H9 (cell line): ENCODE results near the gene LTK. TPM values are rescaled to one million over a fixed set of nuclear protein-coding genes. Genes with fewer than 3 reads are reported as not detected.

Experiments used
- DNase-seq: peaks from one replicate; pipeline ENCODE4 v3.0.0-alpha.2; 2017
- H2AFZ ChIP-seq: one replicate; pipeline ENCODE4 v1.6.1; 2013; ENCODE audit warnings: mild to moderate bottlenecking, low read length, control low read depth, moderate library complexity
- H2AK5ac ChIP-seq: 2 replicates; pipeline ENCODE4 v1.6.1; 2013; ENCODE audit warnings: low read length, control low read depth, mixed read lengths; ENCODE audit not compliant: insufficient read length
- H2BK120ac ChIP-seq: one replicate; pipeline ENCODE4 v1.6.1; 2013; ENCODE audit warnings: low read depth, mild to moderate bottlenecking, low read length, control low read depth, inconsistent platforms; ENCODE audit not compliant: poor library complexity, severe bottlenecking
- H2BK12ac ChIP-seq: 2 replicates; pipeline ENCODE4 v1.6.1; 2013; ENCODE audit warnings: low read length, control low read depth, mixed read lengths, low read depth; ENCODE audit not compliant: insufficient read length
- H2BK15ac ChIP-seq: 2 replicates; pipeline ENCODE4 v1.6.1; 2013; ENCODE audit warnings: low read depth, low read length, control low read depth
- H2BK20ac ChIP-seq: one replicate; pipeline ENCODE4 v1.6.1; 2013; ENCODE audit warnings: low read depth, mild to moderate bottlenecking, low read length, control low read depth, inconsistent platforms; ENCODE audit not compliant: poor library complexity, severe bottlenecking
- H2BK5ac ChIP-seq: 2 replicates; pipeline ENCODE4 v1.6.1; 2013; ENCODE audit warnings: low read length, control low read depth, mixed read lengths; ENCODE audit not compliant: insufficient read length
- H3K14ac ChIP-seq: 2 replicates; pipeline ENCODE4 v1.6.1; 2013; ENCODE audit warnings: low read length, control low read depth; ENCODE audit not compliant: insufficient read depth
- H3K18ac ChIP-seq: 2 replicates; pipeline ENCODE4 v1.6.1; 2013; ENCODE audit warnings: low read depth, mild to moderate bottlenecking, mixed read lengths, low read length, control low read depth; ENCODE audit not compliant: insufficient read length
- H3K23ac ChIP-seq: 2 replicates; pipeline ENCODE4 v1.6.1; 2013; ENCODE audit warnings: low read length, control low read depth, mixed read lengths, low read depth; ENCODE audit not compliant: insufficient read length
- H3K23me2 ChIP-seq: 2 replicates; pipeline ENCODE4 v1.6.1; 2013; ENCODE audit warnings: low read depth, mild to moderate bottlenecking, mixed read lengths, low read length, control low read depth; ENCODE audit not compliant: insufficient read length, poor library complexity, severe bottlenecking
- H3K27ac ChIP-seq: 2 replicates; pipeline ENCODE4 v1.5.1; 2013; ENCODE audit warnings: low read length, control low read depth, mixed read lengths, low read depth; ENCODE audit not compliant: insufficient read length
- H3K27me3 ChIP-seq: 2 replicates; pipeline ENCODE4 v1.6.1; 2013; ENCODE audit warnings: low read length, control low read depth, inconsistent platforms; ENCODE audit not compliant: insufficient read depth
- H3K4ac ChIP-seq: 2 replicates; pipeline ENCODE4 v1.6.1; 2013; ENCODE audit warnings: low read depth, mild to moderate bottlenecking, control low read depth, inconsistent platforms, low read length, moderate library complexity
- H3K4me1 ChIP-seq: 2 replicates; pipeline ENCODE4 v1.6.1; 2013; ENCODE audit warnings: low read length, control low read depth, inconsistent platforms; ENCODE audit not compliant: insufficient read depth
- H3K4me2 ChIP-seq: 2 replicates; pipeline ENCODE4 v1.6.1; 2013; ENCODE audit warnings: low read length, control low read depth, mixed read lengths; ENCODE audit not compliant: insufficient read length, insufficient read depth
- H3K56ac ChIP-seq: 2 replicates; pipeline ENCODE4 v1.6.1; 2013; ENCODE audit warnings: low read depth, mild to moderate bottlenecking, mixed read lengths, low read length, control low read depth; ENCODE audit not compliant: insufficient read length
- H3K79me1 ChIP-seq: 2 replicates; pipeline ENCODE4 v1.6.1; 2013; ENCODE audit warnings: low read depth, mild to moderate bottlenecking, moderate library complexity, low read length, control low read depth, inconsistent platforms; ENCODE audit not compliant: insufficient read depth, poor library complexity, severe bottlenecking
- H3K79me2 ChIP-seq: 2 replicates; pipeline ENCODE4 v1.6.1; 2013; ENCODE audit warnings: low read length, control low read depth, inconsistent platforms; ENCODE audit not compliant: insufficient read depth
- H3K9ac ChIP-seq: 2 replicates; pipeline ENCODE4 v1.6.1; 2013; ENCODE audit warnings: low read length, control low read depth, mixed read lengths; ENCODE audit not compliant: insufficient read length; ENCODE audit errors: extremely low read depth
- H3K9me3 ChIP-seq: one replicate; pipeline ENCODE4 v1.6.1; 2013; ENCODE audit warnings: low read depth, low read length, inconsistent platforms; ENCODE audit not compliant: control insufficient read depth
- H3T11ph ChIP-seq: one replicate; pipeline ENCODE4 v1.6.1; 2013; ENCODE audit warnings: mild to moderate bottlenecking, low read length, control low read depth, inconsistent platforms
- H4K20me1 ChIP-seq: one replicate; pipeline ENCODE4 v1.6.1; 2013; ENCODE audit not compliant: control insufficient read depth, insufficient read length, insufficient read depth
- H4K5ac ChIP-seq: 2 replicates; pipeline ENCODE4 v1.6.1; 2013; ENCODE audit warnings: low read depth, mild to moderate bottlenecking, mixed read lengths, low read length, control low read depth; ENCODE audit not compliant: insufficient read length
- H4K8ac ChIP-seq: replicated peaks from 2 replicates; pipeline ENCODE4 v1.6.1; 2013; ENCODE audit warnings: low read length, control low read depth, mixed read lengths, low read depth; ENCODE audit not compliant: insufficient read length
- H4K91ac ChIP-seq: 2 replicates; pipeline ENCODE4 v1.6.1; 2013; ENCODE audit warnings: low read depth, mild to moderate bottlenecking, moderate library complexity, mixed read lengths, low read length, control low read depth; ENCODE audit not compliant: insufficient read length
- H3K27ac Mint-ChIP-seq, 3 experiments: 2 replicates in 2 of 3; 3 replicates in 1 of 3; pipeline ENCODE4 v1.8.0; 2020 to 2021; ENCODE audit warnings: mixed read lengths in 3 of 3, mild to moderate bottlenecking in 1 of 3, moderate library complexity in 1 of 3
- H3K27me3 Mint-ChIP-seq: 2 replicates; pipeline ENCODE4 v1.8.0; 2021; ENCODE audit warnings: low read depth, mild to moderate bottlenecking, moderate library complexity, mixed read lengths
- H3K36me3 Mint-ChIP-seq, 3 experiments: 2 replicates in 2 of 3; 3 replicates in 1 of 3; pipeline ENCODE4 v1.8.0; 2020 to 2021; ENCODE audit warnings: low read depth in 3 of 3, mixed read lengths in 3 of 3; ENCODE audit not compliant: insufficient read depth in 1 of 3
- H3K4me1 Mint-ChIP-seq, 2 experiments: 2 replicates each; pipeline ENCODE4 v1.8.0; 2020; ENCODE audit warnings: mixed read lengths in 2 of 2
- H3K4me3 Mint-ChIP-seq, 2 experiments: 2 replicates in 1 of 2; 3 replicates in 1 of 2; pipeline ENCODE4 v1.8.0; 2020 to 2021; ENCODE audit warnings: mild to moderate bottlenecking in 2 of 2, mixed read lengths in 2 of 2, moderate library complexity in 1 of 2
- H3K9me3 Mint-ChIP-seq, 2 experiments: 2 replicates in 1 of 2; 3 replicates in 1 of 2; pipeline ENCODE4 v1.8.0; 2020; ENCODE audit warnings: mild to moderate bottlenecking in 2 of 2, mixed read lengths in 2 of 2, moderate library complexity in 1 of 2
- CTCF ChIP-seq: fragments of 200-600 bp; sonication (generic); conservative IDR thresholded peaks from 3 replicates; pipeline ENCODE4 v1.8.0; 2021; ENCODE audit warnings: antibody characterized with exemption, mild to moderate bottlenecking
- WGBS: extraction: QIAGEN DNeasy Blood & Tissue Kit; methylation state at CpG from one replicate; pipeline ENCODE4 v1.1.7; 2013; ENCODE audit warnings: missing lambda C conversion rate, low lambda C conversion rate, mixed read lengths; ENCODE audit not compliant: insufficient read length; ENCODE audit errors: extremely low coverage; 5-methylcytosine and 5-hydroxymethylcytosine counted together
- total RNA-seq: library from RNA; stranded (reverse); gene quantifications from 2 replicates; pipeline ENCODE4 v1.2.1, GENCODE V29; 2021

The LTK gene
- total RNA-seq, 1 experiment from 2014 or later, result 0.31 TPM

GRCh38 chr15:41535544-41535943 lies 21.9 kb upstream of the LTK start:
- H3K14ac ChIP-seq, result no peak overlapping the region
- H4K8ac ChIP-seq, result no peak overlapping the region
- no peak overlapping the region for H2BK12ac ChIP-seq
- H2BK15ac ChIP-seq, result no peak overlapping the region
- no peak overlapping the region for H3K4me3 Mint-ChIP-seq
- H3K79me1 ChIP-seq, result peaks cover 5% of the 10 kb centered on the region
- H3K4ac ChIP-seq, result no peak overlapping the region
- no peak overlapping the region for H2AK5ac ChIP-seq
- WGBS, result no CpG with 5 or more reads among the region's 1 CpG
- DNase-seq, result no peak
- H3K9me3 ChIP-seq, result no peaks in the 10 kb centered on the region
- H3K9ac ChIP-seq, result no peak overlapping the region
- H3K56ac ChIP-seq, result no peak overlapping the region
- H4K5ac ChIP-seq, result no peak overlapping the region
- no peak overlapping the region for H3K27ac Mint-ChIP-seq
- no peak overlapping the region for H3K18ac ChIP-seq
- peaks cover 0 to under 1% of the 10 kb centered on the region in 2 experiments; a peak in 1 of 4 replicates for H3K4me1 Mint-ChIP-seq
- no peak overlapping the region for H2BK20ac ChIP-seq
- no peaks in the 10 kb centered on the region for H3K27me3 Mint-ChIP-seq
- H3K36me3 Mint-ChIP-seq, result peaks cover 21 to 60% (median 44%) of the 10 kb centered on the region in 3 experiments; a peak in 6 of 7 replicates
- H2AFZ ChIP-seq, result no peak overlapping the region
- H3K4me2 ChIP-seq, result no peak overlapping the region
- no peak overlapping the region for H4K91ac ChIP-seq
- H3K23me2 ChIP-seq, result no peaks in the 10 kb centered on the region
- H3K9me3 Mint-ChIP-seq, result no peaks in the 10 kb centered on the region
- no peak overlapping the region for H2BK120ac ChIP-seq
- H4K20me1 ChIP-seq, result no peaks in the 10 kb centered on the region
- H3K4me1 ChIP-seq, result no peaks in the 10 kb centered on the region
- no peaks in the 10 kb centered on the region for H3K79me2 ChIP-seq
- no peak overlapping the region for H3T11ph ChIP-seq
- no peak overlapping the region for H2BK5ac ChIP-seq
- H3K27me3 ChIP-seq, result no peaks in the 10 kb centered on the region
- H3K23ac ChIP-seq, result no peak overlapping the region
- no peak for TF ChIP-seq CTCF
- H3K27ac ChIP-seq, result no peak overlapping the region
